Measurements from ENCODE around the gene PLCZ1.

DNA sequence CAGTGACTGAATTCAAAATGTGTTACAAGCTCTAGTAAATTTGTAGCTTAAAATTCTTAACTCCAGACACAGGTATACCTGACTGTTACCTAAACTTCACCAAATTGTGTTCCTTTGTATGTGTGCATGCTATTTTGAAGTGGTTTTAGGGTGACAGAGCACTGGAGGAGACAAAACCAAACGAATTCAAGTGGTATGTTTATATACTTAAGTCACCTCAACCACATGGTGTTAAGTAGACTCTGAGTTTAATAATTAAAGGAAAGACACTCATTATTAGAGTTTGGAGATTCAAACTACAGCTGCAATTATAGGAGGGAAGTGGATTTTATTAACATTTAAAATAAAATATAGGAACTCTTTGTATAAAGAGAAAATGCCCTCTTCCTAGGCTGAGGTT lies 84.3 kb downstream of the PLCZ1 start:
- TF ChIP-seq, protein P1, sequence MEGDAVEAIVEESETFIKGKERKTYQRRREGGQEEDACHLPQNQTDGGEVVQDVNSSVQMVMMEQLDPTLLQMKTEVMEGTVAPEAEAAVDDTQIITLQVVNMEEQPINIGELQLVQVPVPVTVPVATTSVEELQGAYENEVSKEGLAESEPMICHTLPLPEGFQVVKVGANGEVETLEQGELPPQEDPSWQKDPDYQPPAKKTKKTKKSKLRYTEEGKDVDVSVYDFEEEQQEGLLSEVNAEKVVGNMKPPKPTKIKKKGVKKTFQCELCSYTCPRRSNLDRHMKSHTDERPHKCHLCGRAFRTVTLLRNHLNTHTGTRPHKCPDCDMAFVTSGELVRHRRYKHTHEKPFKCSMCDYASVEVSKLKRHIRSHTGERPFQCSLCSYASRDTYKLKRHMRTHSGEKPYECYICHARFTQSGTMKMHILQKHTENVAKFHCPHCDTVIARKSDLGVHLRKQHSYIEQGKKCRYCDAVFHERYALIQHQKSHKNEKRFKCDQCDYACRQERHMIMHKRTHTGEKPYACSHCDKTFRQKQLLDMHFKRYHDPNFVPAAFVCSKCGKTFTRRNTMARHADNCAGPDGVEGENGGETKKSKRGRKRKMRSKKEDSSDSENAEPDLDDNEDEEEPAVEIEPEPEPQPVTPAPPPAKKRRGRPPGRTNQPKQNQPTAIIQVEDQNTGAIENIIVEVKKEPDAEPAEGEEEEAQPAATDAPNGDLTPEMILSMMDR (IDR thresholded peaks at IDR 0.05): no peak
- no peak for TF ChIP-seq ZFX (IDR thresholded peaks at IDR 0.05; ENCODE audit: borderline replicate concordance)

Data from 22Rv1 (cell line).